Measurements from ENCODE around the gene FAM81B.

GRCh38 chr5:95414451-95414850 lies 23.3 kb downstream of the FAM81B start:
- TF ChIP-seq CTCF (IDR thresholded peaks at IDR 0.05; ENCODE audit: extremely low read depth in 1 of 2, insufficient read depth in 1 of 2, low read depth in 1 of 2, low read length in 2 of 2), result no peak
- TF ChIP-seq MAX (IDR thresholded peaks at IDR 0.05; ENCODE audit: insufficient read depth, insufficient read length), result no peak
- no peak for TF ChIP-seq POLR2A (IDR thresholded peaks at IDR 0.05; ENCODE audit: low read depth, low read length)
- no peak for TF ChIP-seq EZH2 (IDR thresholded peaks at IDR 0.05; ENCODE audit: borderline replicate concordance, low read depth, low read length, severe bottlenecking)
- TF ChIP-seq FOS (IDR thresholded peaks at IDR 0.05; ENCODE audit: borderline replicate concordance, insufficient read depth, low read length), result no peak
- TF ChIP-seq POLR2AphosphoS5 (IDR thresholded peaks at IDR 0.05; ENCODE audit: insufficient read depth, low read depth, low read length), result no peak

All from endothelial cell of umbilical vein (primary cell).